HG03571 (cell line): ENCODE measurements around the gene SGCD.

Source experiments
- ATAC-seq: cut with Tn5 transposase; IDR thresholded peaks from one replicate; pipeline ENCODE4 v1.9.1; 2021; ENCODE audit not compliant: unreplicated experiment

Gene SGCD

GRCh38 chr5:156359476-156359875 lies 32.5 kb downstream of the SGCD start:
- ATAC-seq: no peak

GRCh38 chr5:156361436-156362109 lies 34.6 kb downstream of the SGCD start:
- no peak for ATAC-seq

- no peak for ATAC-seq
These were observed 36.9 kb downstream of the SGCD start for GRCh38 chr5:156363861-156364260.

GRCh38 chr5:156366521-156366920 lies 39.6 kb downstream of the SGCD start:
- no peak for ATAC-seq

GRCh38 chr5:156367597-156367996 lies 40.6 kb downstream of the SGCD start:
- no peak for ATAC-seq

GRCh38 chr5:156375895-156376495 lies 49.0 kb downstream of the SGCD start:
- ATAC-seq: peak; percentile 56

- peak; percentile 68 for ATAC-seq
These were observed 49.8 kb downstream of the SGCD start for GRCh38 chr5:156376751-156377150.

GRCh38 chr5:156378159-156378558 lies 51.2 kb downstream of the SGCD start:
- ATAC-seq: peak; percentile 39

- no peak for ATAC-seq
These were observed 52.2 kb downstream of the SGCD start for GRCh38 chr5:156379206-156379605.

- ATAC-seq: no peak
These were observed 53.9 kb downstream of the SGCD start for GRCh38 chr5:156380848-156381247.

GRCh38 chr5:156383510-156384265 lies 56.7 kb downstream of the SGCD start:
- ATAC-seq: no peak

GRCh38 chr5:156385416-156385815 lies 58.5 kb downstream of the SGCD start:
- ATAC-seq: no peak

- ATAC-seq: no peak
These were observed 60.0 kb downstream of the SGCD start for GRCh38 chr5:156386976-156387375.

- ATAC-seq: no peak
These were observed 60.4 kb downstream of the SGCD start for GRCh38 chr5:156387391-156387790.

GRCh38 chr5:156388233-156388632 lies 61.3 kb downstream of the SGCD start:
- no peak for ATAC-seq

- no peak for ATAC-seq
These were observed 64.2 kb downstream of the SGCD start for GRCh38 chr5:156391139-156391538.

GRCh38 chr5:156393980-156394379 lies 67.0 kb downstream of the SGCD start:
- ATAC-seq: no peak

GRCh38 chr5:156394642-156395305 lies 67.8 kb downstream of the SGCD start:
- no peak for ATAC-seq

- no peak for ATAC-seq
These were observed 68.3 kb downstream of the SGCD start for GRCh38 chr5:156395306-156395675.

- no peak for ATAC-seq
These were observed 69.3 kb downstream of the SGCD start for GRCh38 chr5:156396063-156396829.

- ATAC-seq: no peak
These were observed 69.8 kb downstream of the SGCD start for GRCh38 chr5:156396830-156397081.
